ENCODE results near the gene SUPT4H1.
"Not testable (repeated sequence)": the region's sequence is repeated elsewhere in the genome, so short reads cannot be mapped to it uniquely, and the experiment has no call there.

DNA sequence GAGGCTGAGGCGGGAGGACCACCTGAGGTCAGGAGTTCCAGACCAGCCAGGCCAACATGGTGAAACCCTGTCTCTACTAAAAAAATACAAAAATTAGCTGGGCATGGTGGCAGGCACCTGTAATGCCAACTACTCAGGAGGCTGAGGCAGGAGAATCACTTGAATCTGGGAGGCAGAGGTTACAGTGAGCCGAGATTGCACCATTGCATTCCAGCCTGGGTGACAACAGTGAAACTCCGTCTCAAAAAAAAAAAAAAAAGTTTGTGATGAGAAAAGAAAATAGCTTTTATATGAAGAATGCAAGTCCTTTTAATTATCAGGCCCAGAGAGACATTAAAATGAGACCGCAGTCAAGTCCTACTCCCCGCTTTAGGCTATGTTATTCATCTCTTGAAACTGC, 45.4 kb upstream of the SUPT4H1 start:
- TF ChIP-seq ZNF274 (IDR thresholded peaks at IDR 0.05; ENCODE audit: low read depth, low read length); YY1 (IDR thresholded peaks at IDR 0.05; ENCODE audit: insufficient read depth, insufficient read length); SUZ12 (IDR thresholded peaks at IDR 0.05; ENCODE audit: extremely low read depth, insufficient read depth, insufficient read length): not testable (repeated sequence)
